ENCODE results near the gene CFAP161.

GRCh38 chr15:81166636-81167305 is 32.7 kb downstream of the CFAP161 start:
- TF ChIP-seq CTCF (conservative IDR thresholded peaks at IDR 0.05; ENCODE audit: low read length) (no peak), EZH2phosphoT487 (IDR thresholded peaks at IDR 0.05; ENCODE audit: borderline replicate concordance) (no peak)

All from Loucy (cell line).